Astrocyte (in vitro differentiated cells and primary cell): ENCODE results near the gene RIC1.

Experiments
- CTCF ChIP-seq: IDR thresholded peaks from 2 replicates; pipeline ENCODE4 v1.5.1; 2011; ENCODE audit warnings: low read depth, mild to moderate bottlenecking, inconsistent platforms, low read length, moderate library complexity; ENCODE audit not compliant: insufficient read depth
- EZH2 ChIP-seq: IDR thresholded peaks from 2 replicates; pipeline ENCODE4 v1.6.1; 2012; ENCODE audit warnings: mild to moderate bottlenecking, low read length, inconsistent platforms; ENCODE audit not compliant: insufficient read depth

- TF ChIP-seq CTCF = no peak
- TF ChIP-seq EZH2 = no peak
These were observed 119.5 kb downstream of the RIC1 start for GRCh38 chr9:5748438-5748837.
